ENCODE measurements around the gene RNF207. TPM values are rescaled to one million over a fixed set of nuclear protein-coding genes. Genes with fewer than 3 reads are reported as not detected.

Gene RNF207
- total and polyA plus RNA-seq, 2 donors (not counting 3 experiments of a cell fraction or from before 2014, with no cell fraction given): 3.2 to 8.2 TPM

DNA sequence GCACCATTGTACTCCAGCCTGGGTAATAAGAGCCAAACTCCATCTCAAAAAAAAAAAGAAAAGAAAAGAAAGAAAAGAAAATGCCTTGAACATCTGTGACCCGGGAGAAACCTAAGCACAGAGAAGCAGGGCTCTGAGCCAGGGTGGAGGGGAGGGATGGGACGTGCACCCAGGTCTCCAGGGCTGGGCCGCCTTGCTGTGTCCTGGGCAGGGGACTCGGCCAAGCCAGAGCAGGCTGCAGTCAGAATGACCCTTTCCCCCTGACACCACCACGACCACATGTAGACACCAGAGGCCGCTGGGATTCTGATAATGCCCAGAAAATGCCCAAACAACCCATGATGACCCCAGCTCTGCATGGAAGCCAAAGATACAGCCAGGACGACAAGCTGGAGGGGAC is 43.6 kb upstream of the RNF207 start:
- intact Hi-C loops (cut with micrococcal nuclease) (loop anchor here (5.0 kb wide), 1 partner anchor 1455 kb away; no protein-coding TSS in a partner anchor), dilution Hi-C loops (cut with MboI; ENCODE audit: extremely low pct_ligation_motif_present, low sequenced_read_pairs) (no loop called here)

More for the DNA sequence above, 43.6 kb upstream of the RNF207 start:
- no peaks in the 10 kb centered on the region for H3K4me1 ChIP-seq (ENCODE audit: control insufficient read depth, extremely low read depth, insufficient read depth, low read length)
- no peaks in the 10 kb centered on the region for H3K9me1 ChIP-seq (replicated peaks; ENCODE audit: control insufficient read depth, extremely low read depth, insufficient read depth, low read length)
- no peak for FAIRE-seq
- H3K4me2 ChIP-seq (ENCODE audit: insufficient read depth, low read length): no peak overlapping the region
- no peak overlapping the region for H3K27ac ChIP-seq (ENCODE audit: insufficient read depth, low read depth, low read length)
- no peak overlapping the region for H2AFZ ChIP-seq (ENCODE audit: low read depth, low read length)
- no peaks in the 10 kb centered on the region for H4K20me1 ChIP-seq (replicated peaks; ENCODE audit: control insufficient read depth, extremely low read depth, insufficient read depth, low read length)
- CTCF ChIA-PET: interaction anchor here (1.0 to 1.5 kb wide), 5 partner anchors 25 to 128 kb away, joined by 3 to 4 read pairs (median 3); no protein-coding TSS in a partner anchor
- H3K79me2 ChIP-seq (ENCODE audit: control insufficient read depth, insufficient read depth, low read length): no peaks in the 10 kb centered on the region
- H3K4me3 ChIP-seq (replicated peaks in 1 of 3; ENCODE audit: insufficient read depth in 1 of 3, low read depth in 1 of 3, low read length in 3 of 3): no peak overlapping the region
- H3K36me3 ChIP-seq (ENCODE audit: control insufficient read depth in 2 of 2, extremely low read depth in 1 of 2, insufficient read depth in 2 of 2, low read length in 2 of 2): no peaks in the 10 kb centered on the region
- DNase-seq (ENCODE audit: low read depth, low spot score): no peak
- POLR2A ChIA-PET: no interaction called here
- no peaks in the 10 kb centered on the region for H3K27me3 ChIP-seq (ENCODE audit: control insufficient read depth in 2 of 2, insufficient read depth in 2 of 2, low read length in 2 of 2)
- BruUV-seq (replicated peaks): no TSS peak
- no peak for TF ChIP-seq GATA2 (IDR thresholded peaks at IDR 0.05; ENCODE audit: insufficient read depth, insufficient read length, low read depth, low read length)
- no peak for TF ChIP-seq EZH2 (IDR thresholded peaks at IDR 0.05; ENCODE audit: borderline replicate concordance, low read depth, low read length, severe bottlenecking)
- no peak for TF ChIP-seq POLR2AphosphoS5 (IDR thresholded peaks at IDR 0.05; ENCODE audit: insufficient read depth, low read depth, low read length)
- TF ChIP-seq, protein P1, sequence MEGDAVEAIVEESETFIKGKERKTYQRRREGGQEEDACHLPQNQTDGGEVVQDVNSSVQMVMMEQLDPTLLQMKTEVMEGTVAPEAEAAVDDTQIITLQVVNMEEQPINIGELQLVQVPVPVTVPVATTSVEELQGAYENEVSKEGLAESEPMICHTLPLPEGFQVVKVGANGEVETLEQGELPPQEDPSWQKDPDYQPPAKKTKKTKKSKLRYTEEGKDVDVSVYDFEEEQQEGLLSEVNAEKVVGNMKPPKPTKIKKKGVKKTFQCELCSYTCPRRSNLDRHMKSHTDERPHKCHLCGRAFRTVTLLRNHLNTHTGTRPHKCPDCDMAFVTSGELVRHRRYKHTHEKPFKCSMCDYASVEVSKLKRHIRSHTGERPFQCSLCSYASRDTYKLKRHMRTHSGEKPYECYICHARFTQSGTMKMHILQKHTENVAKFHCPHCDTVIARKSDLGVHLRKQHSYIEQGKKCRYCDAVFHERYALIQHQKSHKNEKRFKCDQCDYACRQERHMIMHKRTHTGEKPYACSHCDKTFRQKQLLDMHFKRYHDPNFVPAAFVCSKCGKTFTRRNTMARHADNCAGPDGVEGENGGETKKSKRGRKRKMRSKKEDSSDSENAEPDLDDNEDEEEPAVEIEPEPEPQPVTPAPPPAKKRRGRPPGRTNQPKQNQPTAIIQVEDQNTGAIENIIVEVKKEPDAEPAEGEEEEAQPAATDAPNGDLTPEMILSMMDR (IDR thresholded peaks at IDR 0.05; ENCODE audit: extremely low read depth in 1 of 2, insufficient read depth in 1 of 2, low read depth in 1 of 2, low read length in 2 of 2): no peak
- TF ChIP-seq, protein P2, sequence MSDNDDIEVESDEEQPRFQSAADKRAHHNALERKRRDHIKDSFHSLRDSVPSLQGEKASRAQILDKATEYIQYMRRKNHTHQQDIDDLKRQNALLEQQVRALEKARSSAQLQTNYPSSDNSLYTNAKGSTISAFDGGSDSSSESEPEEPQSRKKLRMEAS (IDR thresholded peaks at IDR 0.05; ENCODE audit: insufficient read depth, insufficient read length): no peak
- TF ChIP-seq FOS (IDR thresholded peaks at IDR 0.05; ENCODE audit: borderline replicate concordance, insufficient read depth, low read length): no peak
- no peak for TF ChIP-seq JUN (IDR thresholded peaks at IDR 0.05; ENCODE audit: borderline replicate concordance, insufficient read depth, insufficient read length, low read depth)
- TF ChIP-seq POLR2A (IDR thresholded peaks at IDR 0.05; ENCODE audit: low read depth, low read length): no peak
- no peak for TF ChIP-seq MYC (IDR thresholded peaks at IDR 0.05; ENCODE audit: low read depth, low read length)
- H3K9ac ChIP-seq (replicated peaks; ENCODE audit: extremely low read depth, insufficient read depth, low read length): no peak overlapping the region
- no peaks in the 10 kb centered on the region for H3K9me3 ChIP-seq (replicated peaks; ENCODE audit: control insufficient read depth, insufficient read depth, low read length)

Data from endothelial cell of umbilical vein (primary cell).